DOHH2 (cell line): ENCODE measurements around the gene LSR.

ENCODE experiments used
- H3F3A ChIP-seq: fragments of 200-600 bp; sonication (generic), shearing (Covaris generic); 2 replicates; pipeline ENCODE4 v1.6.0; 2016; ENCODE audit warnings: antibody characterized with exemption, mild to moderate bottlenecking; ENCODE audit not compliant: control insufficient read depth, insufficient read depth
- H3K27ac ChIP-seq: fragments of 200-600 bp; sonication (generic); 2 replicates; pipeline ENCODE4 v1.5.1; 2014; ENCODE audit warnings: low read depth, mild to moderate bottlenecking, low read length, moderate library complexity
- H3K27me3 ChIP-seq: fragments of 200-600 bp; sonication (generic); 2 replicates; pipeline ENCODE4 v1.6.1; 2014; ENCODE audit warnings: mild to moderate bottlenecking, low read length, mixed read lengths; ENCODE audit not compliant: control insufficient read depth
- H3K36me3 ChIP-seq: fragments of 200-600 bp; sonication (generic); 2 replicates; pipeline ENCODE4 v1.6.1; 2014; ENCODE audit warnings: mild to moderate bottlenecking, low read length, moderate library complexity, mixed read lengths; ENCODE audit not compliant: control insufficient read depth
- H3K4me1 ChIP-seq: fragments of 200-600 bp; sonication (generic); 2 replicates; pipeline ENCODE4 v1.6.1; 2014; ENCODE audit warnings: mild to moderate bottlenecking, low read length, mixed read lengths; ENCODE audit not compliant: control insufficient read depth
- H3K4me2 ChIP-seq: fragments of 200-600 bp; sonication (generic); 2 replicates; pipeline ENCODE4 v1.6.0; 2014; ENCODE audit warnings: mild to moderate bottlenecking, low read length, moderate library complexity
- H3K4me3 ChIP-seq: fragments of 200-600 bp; sonication (generic); 2 replicates; pipeline ENCODE4 v1.5.1; 2014; ENCODE audit warnings: mild to moderate bottlenecking, low read length, mixed read lengths
- H3K79me2 ChIP-seq: fragments of 200-600 bp; sonication (generic); 2 replicates; pipeline ENCODE4 v1.6.1; 2014; ENCODE audit warnings: mild to moderate bottlenecking, low read length, mixed read lengths; ENCODE audit not compliant: control insufficient read depth
- H3K9me2 ChIP-seq: fragments of 200-600 bp; sonication (generic); replicated peaks from 2 replicates; pipeline ENCODE4 v1.6.1; 2014; ENCODE audit warnings: mild to moderate bottlenecking, low read length, mixed read lengths; ENCODE audit not compliant: control insufficient read depth
- H3K9me3 ChIP-seq: fragments of 200-600 bp; sonication (generic); 2 replicates; pipeline ENCODE4 v1.6.1; 2014; ENCODE audit warnings: antibody characterized with exemption, low read length, mixed read lengths; ENCODE audit not compliant: control insufficient read depth, insufficient read depth
- H4K20me1 ChIP-seq: fragments of 200-600 bp; sonication (generic); 2 replicates; pipeline ENCODE4 v1.6.0; 2014; ENCODE audit warnings: low read depth, mild to moderate bottlenecking, antibody characterized with exemption, low read length, moderate library complexity; ENCODE audit not compliant: control insufficient read depth, insufficient read depth
- EZH2phosphoT487 ChIP-seq: fragments of 200-600 bp; sonication (generic); IDR thresholded peaks from 2 replicates; pipeline ENCODE4 v1.6.1; 2017; ENCODE audit warnings: borderline replicate concordance, mild to moderate bottlenecking, antibody characterized with exemption, low read length, moderate library complexity, mixed read lengths
- TF ChIP-seq, protein P1 (sequence below): fragments of 200-600 bp; sonication (generic); IDR thresholded peaks from one replicate; pipeline ENCODE4 v1.5.1; 2014; ENCODE audit warnings: antibody characterized with exemption, mild to moderate bottlenecking, low read depth, low read length; ENCODE audit not compliant: poor library complexity, severe bottlenecking

The LSR gene

DNA sequence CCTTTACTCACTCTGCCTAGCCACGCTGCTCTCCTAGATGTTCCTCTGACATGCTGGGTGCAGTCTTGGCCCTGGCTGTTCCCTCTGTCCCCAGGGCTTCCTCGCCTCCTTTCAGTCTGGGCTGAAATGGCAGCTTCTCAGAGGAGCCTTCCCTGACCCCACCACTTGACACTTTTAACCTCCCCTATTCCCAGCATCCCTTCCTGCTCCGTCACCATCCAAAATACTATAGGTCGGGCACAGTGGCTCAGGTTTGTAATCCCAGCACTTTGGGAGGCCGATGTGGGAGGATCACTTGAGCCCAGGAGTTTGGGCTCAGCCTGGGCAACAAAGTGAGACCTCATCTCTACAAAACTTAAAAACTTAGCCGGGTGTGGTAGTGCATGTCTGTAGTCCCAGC is 22.9 kb upstream of the LSR start:
- no peaks in the 10 kb centered on the region for H3K9me3 ChIP-seq
- H3K4me2 ChIP-seq = no peak overlapping the region
- no peak for TF ChIP-seq EZH2phosphoT487
- TF ChIP-seq, protein P1, sequence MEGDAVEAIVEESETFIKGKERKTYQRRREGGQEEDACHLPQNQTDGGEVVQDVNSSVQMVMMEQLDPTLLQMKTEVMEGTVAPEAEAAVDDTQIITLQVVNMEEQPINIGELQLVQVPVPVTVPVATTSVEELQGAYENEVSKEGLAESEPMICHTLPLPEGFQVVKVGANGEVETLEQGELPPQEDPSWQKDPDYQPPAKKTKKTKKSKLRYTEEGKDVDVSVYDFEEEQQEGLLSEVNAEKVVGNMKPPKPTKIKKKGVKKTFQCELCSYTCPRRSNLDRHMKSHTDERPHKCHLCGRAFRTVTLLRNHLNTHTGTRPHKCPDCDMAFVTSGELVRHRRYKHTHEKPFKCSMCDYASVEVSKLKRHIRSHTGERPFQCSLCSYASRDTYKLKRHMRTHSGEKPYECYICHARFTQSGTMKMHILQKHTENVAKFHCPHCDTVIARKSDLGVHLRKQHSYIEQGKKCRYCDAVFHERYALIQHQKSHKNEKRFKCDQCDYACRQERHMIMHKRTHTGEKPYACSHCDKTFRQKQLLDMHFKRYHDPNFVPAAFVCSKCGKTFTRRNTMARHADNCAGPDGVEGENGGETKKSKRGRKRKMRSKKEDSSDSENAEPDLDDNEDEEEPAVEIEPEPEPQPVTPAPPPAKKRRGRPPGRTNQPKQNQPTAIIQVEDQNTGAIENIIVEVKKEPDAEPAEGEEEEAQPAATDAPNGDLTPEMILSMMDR = no peak

DNA sequence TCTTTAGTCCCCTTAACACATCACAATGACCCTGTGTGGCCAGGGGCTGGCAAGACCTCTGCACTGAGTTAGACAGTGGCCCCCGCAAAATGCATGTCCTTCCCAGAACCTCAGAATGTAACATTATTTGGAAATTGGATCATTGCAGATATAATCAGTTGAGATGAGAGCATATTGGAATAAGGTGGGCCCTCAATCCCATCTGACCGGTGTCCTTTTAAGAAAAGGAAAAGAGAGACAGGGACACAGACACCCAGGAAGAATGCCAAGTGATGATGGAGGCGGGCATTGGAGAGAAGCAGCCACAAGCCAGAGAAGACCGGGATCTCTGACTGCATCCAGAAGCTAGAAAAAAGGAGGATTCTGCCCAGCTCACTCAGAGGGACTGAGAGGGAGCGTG is 22.1 kb upstream of the LSR start:
- H3F3A ChIP-seq = no peaks in the 10 kb centered on the region
- no peaks in the 10 kb centered on the region for H3K79me2 ChIP-seq
- H3K9me2 ChIP-seq = no peaks in the 10 kb centered on the region
- no peak for TF ChIP-seq EZH2phosphoT487
- TF ChIP-seq, protein P1 = no peak
- no peak overlapping the region for H3K4me3 ChIP-seq
- no peaks in the 10 kb centered on the region for H3K36me3 ChIP-seq
- H4K20me1 ChIP-seq = no peaks in the 10 kb centered on the region
- H3K4me2 ChIP-seq = no peak overlapping the region
- 0 out of 2 replicates have a peak, but pooled peaks cover under 1% of the 10 kb centered on the region for H3K27me3 ChIP-seq
- H3K9me3 ChIP-seq = no peaks in the 10 kb centered on the region
- peaks cover 22% of the 10 kb centered on the region for H3K4me1 ChIP-seq
- no peak overlapping the region for H3K27ac ChIP-seq

More for the DNA sequence above, 22.9 kb upstream of the LSR start:
- Histone ChIP-seq H3K27ac (no peak overlapping the region), H3K79me2 (no peaks in the 10 kb centered on the region), H3K9me2 (no peaks in the 10 kb centered on the region), H3K36me3 (no peaks in the 10 kb centered on the region), H3K4me3 (no peak overlapping the region), H3F3A (no peaks in the 10 kb centered on the region), H3K4me1 (peaks cover 22% of the 10 kb centered on the region), H3K27me3 (no peaks in the 10 kb centered on the region), H4K20me1 (no peaks in the 10 kb centered on the region)

DNA sequence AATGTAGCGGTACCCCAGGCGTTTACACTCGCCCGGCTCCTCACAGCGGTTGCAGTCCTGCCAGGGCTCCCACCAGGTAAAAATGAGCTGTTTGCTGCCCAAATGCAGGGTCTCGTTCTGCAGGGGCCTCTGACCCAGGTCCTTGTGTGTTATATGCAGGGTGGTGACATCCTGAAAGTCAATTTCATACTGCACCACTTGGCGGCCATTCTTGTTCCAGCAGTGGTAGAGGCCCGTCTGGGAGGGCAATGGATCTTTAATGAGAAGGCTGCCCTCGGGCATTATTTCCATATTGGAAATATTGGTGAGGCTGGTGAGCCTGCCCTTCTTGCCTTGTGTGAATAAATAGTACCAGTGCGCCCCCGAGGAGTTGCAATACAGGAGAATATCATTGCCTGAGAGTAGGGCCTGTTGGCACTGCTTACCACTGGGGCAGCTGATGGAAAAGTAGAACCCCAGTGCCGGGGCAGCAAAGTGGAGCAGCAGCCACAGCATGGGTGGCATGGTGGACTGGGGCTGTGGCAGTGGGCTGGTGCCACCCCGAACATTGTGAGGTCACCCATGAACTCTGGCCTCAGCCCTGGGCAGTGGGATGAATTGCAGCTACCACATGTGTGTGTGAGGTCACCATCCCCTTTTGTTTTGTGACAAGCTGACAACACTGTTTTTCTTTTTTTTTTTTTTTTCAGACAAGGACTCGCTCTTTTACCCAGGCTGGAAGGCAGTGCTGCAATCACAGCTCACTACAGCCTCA is 20.4 kb upstream of the LSR start, which contains the start of gene FAM187B:
Gene FAM187B (minus strand): TSS at position 563 of the 754 bp plus-strand sequence. CDS start 59 bp downstream, at position 504.
- H4K20me1 ChIP-seq = no peaks in the 10 kb centered on the region
- no peaks in the 10 kb centered on the region for H3K9me2 ChIP-seq

More for the DNA sequence above, 20.4 kb upstream of the LSR start, which contains the start of gene FAM187B:
- Histone ChIP-seq H3K4me3 (no peak within 1 kb of the TSS), H3K27me3 (peaks cover 8% of the 10 kb centered on the region; the same call in 1 of the 2 replicates), H3K9me3 (no peaks in the 10 kb centered on the region), H3F3A (no peaks in the 10 kb centered on the region), H3K4me2 (no peak within 1 kb of the TSS), H3K36me3 (no peaks in the 10 kb centered on the region), H3K79me2 (no peaks in the 10 kb centered on the region), H3K4me1 (peaks cover 9% of the 10 kb centered on the region), H3K27ac (no peak within 1 kb of the TSS)
- TF ChIP-seq, protein P1 = no peak
- TF ChIP-seq EZH2phosphoT487 = no peak
